Brain microvascular endothelial cell (primary cell): Measurements from ENCODE around the gene GALNT9.

Source experiments
- DNase-seq: peaks from one replicate; pipeline ENCODE4 v3.0.0-alpha.2; 2020
- H3K27ac ChIP-seq: fragments of 250-450 bp; sonication (Bioruptor Pico); 2 replicates; pipeline ENCODE4 v1.5.1; 2020; ENCODE audit warnings: mild to moderate bottlenecking, moderate library complexity
- H3K27me3 ChIP-seq: fragments of 250-450 bp; sonication (Bioruptor Pico); replicated peaks from 2 replicates; pipeline ENCODE4 v1.5.1; 2020; ENCODE audit warnings: mild to moderate bottlenecking
- H3K36me3 ChIP-seq: fragments of 250-450 bp; sonication (Bioruptor Pico); replicated peaks from 2 replicates; pipeline ENCODE4 v1.5.1; 2020; ENCODE audit warnings: mild to moderate bottlenecking
- H3K4me3 ChIP-seq: 2 replicates; pipeline ENCODE4 v1.5.1; 2011; ENCODE audit warnings: low read depth, mild to moderate bottlenecking, control low read depth, low read length, moderate library complexity
- in situ Hi-C: cut with HindIII; loops from 2 replicates; pipeline ENCODE4 v1.10.0; 2017; ENCODE audit warnings: low sequenced_read_pairs, low pct_ligation_motif_present
- TF ChIP-seq, protein P1 (sequence below): IDR thresholded peaks from 2 replicates; pipeline ENCODE4 v1.5.1; 2011; ENCODE audit warnings: low read depth, mild to moderate bottlenecking, moderate library complexity, low read length, control low read depth, inconsistent platforms; ENCODE audit errors: missing control alignments

The GALNT9 gene

DNA sequence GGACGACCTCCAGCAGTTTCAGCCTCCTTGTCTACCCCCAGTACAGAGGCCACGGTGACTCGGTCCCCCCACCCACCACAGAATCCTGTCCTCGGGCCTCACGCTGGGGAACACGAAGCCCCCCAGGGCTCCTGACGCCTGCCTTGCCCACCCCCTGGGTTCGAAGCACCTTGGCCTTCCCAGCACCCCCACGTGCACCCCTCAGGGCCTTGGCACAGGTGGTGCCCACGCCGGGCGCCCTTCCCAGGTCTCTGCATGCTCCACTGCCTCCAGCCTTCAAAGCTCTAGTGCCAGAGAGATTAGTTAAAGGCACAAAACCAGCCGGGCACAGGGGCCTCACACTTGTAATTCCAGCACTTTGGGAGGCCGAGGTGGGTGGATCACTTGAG lies 123.3 kb downstream of the GALNT9 start:
- DNase-seq, result no peak
- Histone ChIP-seq H3K27me3 (peaks cover 31% of the 10 kb centered on the region), H3K27ac (no peak overlapping the region), H3K4me3 (no peak overlapping the region), H3K36me3 (no peaks in the 10 kb centered on the region)
- TF ChIP-seq, protein P1, sequence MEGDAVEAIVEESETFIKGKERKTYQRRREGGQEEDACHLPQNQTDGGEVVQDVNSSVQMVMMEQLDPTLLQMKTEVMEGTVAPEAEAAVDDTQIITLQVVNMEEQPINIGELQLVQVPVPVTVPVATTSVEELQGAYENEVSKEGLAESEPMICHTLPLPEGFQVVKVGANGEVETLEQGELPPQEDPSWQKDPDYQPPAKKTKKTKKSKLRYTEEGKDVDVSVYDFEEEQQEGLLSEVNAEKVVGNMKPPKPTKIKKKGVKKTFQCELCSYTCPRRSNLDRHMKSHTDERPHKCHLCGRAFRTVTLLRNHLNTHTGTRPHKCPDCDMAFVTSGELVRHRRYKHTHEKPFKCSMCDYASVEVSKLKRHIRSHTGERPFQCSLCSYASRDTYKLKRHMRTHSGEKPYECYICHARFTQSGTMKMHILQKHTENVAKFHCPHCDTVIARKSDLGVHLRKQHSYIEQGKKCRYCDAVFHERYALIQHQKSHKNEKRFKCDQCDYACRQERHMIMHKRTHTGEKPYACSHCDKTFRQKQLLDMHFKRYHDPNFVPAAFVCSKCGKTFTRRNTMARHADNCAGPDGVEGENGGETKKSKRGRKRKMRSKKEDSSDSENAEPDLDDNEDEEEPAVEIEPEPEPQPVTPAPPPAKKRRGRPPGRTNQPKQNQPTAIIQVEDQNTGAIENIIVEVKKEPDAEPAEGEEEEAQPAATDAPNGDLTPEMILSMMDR, result no peak
- in situ Hi-C loops, result no loop called here

DNA sequence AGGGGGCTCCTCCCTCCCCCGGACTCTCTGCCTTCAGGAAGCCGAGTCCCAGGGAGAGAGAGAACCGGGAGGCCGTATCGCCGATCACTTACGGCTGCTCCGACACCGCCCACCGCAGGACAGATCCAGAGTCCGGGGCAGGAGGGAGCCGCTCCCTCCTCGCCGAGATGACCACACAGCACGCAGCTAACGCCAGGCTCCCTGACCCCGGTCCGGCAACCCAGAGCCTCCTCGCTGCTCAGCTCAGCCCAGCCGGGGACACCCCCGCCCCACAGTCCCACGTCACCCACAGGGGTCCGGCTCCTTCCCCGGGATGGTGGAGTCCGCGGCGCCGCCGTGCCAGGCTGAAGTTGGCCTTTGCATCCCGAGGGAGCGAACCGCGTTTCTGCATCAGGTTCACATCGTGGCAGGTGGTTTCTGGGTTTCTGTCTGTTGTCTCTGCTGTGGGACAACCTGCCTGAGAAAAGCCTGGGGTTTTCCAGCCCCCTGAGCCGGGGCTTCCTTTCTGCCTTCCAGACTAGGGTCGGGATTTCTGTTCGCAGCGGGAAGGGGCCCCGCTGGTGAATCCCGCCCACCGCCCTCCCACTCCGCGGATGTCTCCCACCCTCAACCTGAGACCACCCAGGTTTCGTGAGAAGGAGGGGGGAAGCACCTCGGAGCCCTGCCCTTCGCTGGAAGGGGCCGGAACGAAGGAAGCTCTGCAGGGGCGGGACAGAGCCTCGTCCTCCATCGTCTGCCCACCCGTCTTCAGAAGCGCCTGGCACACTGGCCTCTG lies 123.9 kb downstream of the GALNT9 start:
- Histone ChIP-seq H3K4me3 (no peak overlapping the region), H3K27me3 (peaks cover 31% of the 10 kb centered on the region)
- in situ Hi-C loops, result no loop called here

DNA sequence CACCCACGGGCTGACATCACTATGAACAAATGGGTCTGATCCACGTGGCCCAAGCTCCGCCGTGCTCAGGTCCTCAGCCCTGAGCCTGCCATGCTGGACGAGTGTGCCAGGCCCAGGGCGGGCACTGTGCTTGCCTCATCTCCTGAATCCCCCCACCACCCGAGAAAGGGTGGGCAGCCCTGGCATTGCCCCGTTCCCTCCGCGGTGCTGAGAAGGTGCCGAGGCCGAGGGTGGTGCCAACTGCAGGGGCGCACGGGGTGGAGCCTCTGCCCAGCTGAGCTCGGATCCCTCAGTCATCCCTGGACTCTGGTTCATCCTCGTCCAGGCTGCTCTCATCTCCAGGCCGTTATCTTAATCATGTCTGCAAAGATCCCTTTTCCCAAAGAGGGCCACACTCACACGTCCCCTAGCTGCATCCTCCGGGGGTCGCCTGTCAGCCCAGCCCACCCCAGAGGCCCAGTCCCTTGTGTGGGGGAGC lies 124.6 kb downstream of the GALNT9 start:
- peaks cover 31% of the 10 kb centered on the region for H3K27me3 ChIP-seq
- H3K4me3 ChIP-seq, result no peak overlapping the region
- no peak for DNase-seq
- no peak overlapping the region for H3K27ac ChIP-seq
- TF ChIP-seq, protein P1, result no peak
- H3K36me3 ChIP-seq, result no peaks in the 10 kb centered on the region
- in situ Hi-C loops, result no loop called here

More for the DNA sequence above, 123.9 kb downstream of the GALNT9 start:
- TF ChIP-seq, protein P1, result no peak
- H3K36me3 ChIP-seq, result no peaks in the 10 kb centered on the region
- H3K27ac ChIP-seq, result no peak overlapping the region
- no peak for DNase-seq

DNA sequence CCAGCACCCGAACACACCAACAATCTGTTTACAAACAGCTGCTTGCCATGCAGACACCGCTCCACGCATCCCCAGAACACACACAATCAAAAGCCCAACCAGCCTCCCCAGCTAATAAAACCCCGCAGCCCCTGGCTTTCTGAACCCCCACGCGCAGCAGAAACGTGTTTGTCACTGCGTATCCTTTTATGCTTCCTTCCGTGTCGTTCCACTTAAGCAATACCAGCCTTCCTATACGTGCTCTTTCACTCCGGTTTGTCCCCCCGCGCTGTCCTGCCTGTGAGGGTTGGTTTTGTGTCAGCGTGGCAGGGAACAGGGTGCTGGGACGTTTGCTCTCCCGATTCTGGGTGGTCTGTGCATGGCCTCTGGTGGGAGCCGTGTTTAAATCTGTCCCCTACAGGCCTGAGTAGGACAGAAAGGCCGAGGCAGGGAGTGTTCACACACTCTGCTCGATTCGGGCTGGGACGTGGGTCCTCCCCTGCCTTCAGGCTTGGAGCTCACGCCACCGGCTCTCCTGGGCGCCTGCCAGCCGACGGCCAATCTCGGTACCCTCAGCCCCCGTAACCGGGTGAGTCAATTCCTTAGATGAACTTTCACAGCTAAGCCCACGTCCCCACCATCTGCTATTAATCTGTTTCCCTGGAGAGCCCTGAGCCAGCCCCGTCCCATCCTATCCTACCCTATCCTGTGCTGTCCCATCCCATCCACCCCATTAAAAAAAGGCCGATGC lies 125.2 kb downstream of the GALNT9 start:
- TF ChIP-seq, protein P1, result no peak
- Histone ChIP-seq H3K36me3 (no peaks in the 10 kb centered on the region), H3K4me3 (no peak overlapping the region), H3K27ac (no peak overlapping the region), H3K27me3 (peaks cover 31% of the 10 kb centered on the region)
- no peak for DNase-seq
- in situ Hi-C loops, result no loop called here

DNA sequence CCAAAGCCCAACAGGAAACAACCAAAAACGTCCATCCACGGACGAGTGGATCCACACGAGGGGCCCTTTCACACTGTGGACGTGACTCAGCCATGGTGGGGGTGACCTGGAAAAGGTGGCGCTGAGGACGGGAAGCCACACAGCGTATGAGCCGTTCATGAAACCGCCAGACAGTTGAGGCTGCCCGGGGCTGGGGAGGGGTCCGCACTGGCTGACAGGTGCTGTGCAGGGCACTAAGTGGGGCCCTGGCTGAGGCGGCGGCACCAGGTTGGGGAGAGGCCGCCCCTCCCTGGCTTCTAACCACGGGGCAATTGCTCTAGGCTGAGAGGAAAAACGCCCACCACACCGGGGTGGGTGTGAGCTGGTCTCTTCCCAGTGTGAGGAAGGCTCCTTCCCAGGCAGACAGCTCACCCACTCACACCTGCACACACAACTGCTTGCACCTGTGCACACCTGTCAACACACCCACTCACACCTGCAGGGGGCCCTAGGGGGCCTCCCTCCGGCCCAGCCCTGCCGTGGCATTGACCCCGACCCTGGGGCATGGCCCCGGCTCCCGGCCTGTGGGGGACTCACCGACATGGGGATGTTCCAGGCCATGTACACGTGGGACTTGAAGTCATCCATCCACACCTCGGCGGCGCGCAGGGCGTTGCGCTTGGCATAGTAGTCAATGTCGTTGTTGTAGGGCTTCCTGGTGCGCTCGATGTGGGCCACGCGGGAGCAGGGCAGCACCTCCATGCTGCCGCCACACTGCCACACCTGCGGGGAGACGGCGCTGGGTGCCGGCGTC lies 126.3 kb downstream of the GALNT9 start:
- no peaks in the 10 kb centered on the region for H3K36me3 ChIP-seq
- in situ Hi-C loops, result no loop called here
- peaks cover 31% of the 10 kb centered on the region for H3K27me3 ChIP-seq
- TF ChIP-seq, protein P1, result no peak
- DNase-seq, result no peak
- H3K27ac ChIP-seq, result no peak overlapping the region
- H3K4me3 ChIP-seq, result no peak overlapping the region
